ENCODE data around the gene LDB3. TPM values are rescaled to one million over a fixed set of nuclear protein-coding genes. Genes with fewer than 3 reads are reported as not detected.

LDB3 gene
- total RNA-seq, 1 experiment from 2014 or later = 0.20 TPM

DNA sequence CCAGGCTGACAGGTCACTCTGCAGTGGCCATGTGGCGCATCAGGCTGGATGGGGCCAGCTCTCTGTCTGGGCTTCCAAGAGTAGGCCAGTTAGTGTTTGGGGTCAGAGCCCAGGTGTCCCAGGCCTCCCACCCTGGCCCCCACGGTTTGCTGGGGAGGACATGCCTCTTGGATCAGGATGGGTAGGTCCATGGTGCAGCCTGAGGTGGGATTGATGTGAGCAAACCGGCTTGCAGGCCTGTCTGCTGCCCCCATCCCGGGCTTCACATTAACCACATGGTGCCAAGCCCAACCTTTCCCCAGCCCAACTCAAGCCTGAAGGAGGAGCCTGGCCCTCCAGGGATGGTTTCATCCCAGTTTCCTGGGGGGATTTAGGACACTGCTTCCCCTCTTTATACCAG lies 39.2 kb downstream of the LDB3 start (continued):
- TF ChIP-seq CTCF (IDR thresholded peaks at IDR 0.05 in 2 of 3, conservative IDR thresholded peaks at IDR 0.05 in 1 of 3; ENCODE audit: borderline replicate concordance in 1 of 3, insufficient read depth in 1 of 3, low read depth in 2 of 3, low read length in 2 of 3) (no peak), POLR2AphosphoS5 (IDR thresholded peaks at IDR 0.05; ENCODE audit: low read depth, low read length) (no peak), EGR1 (IDR thresholded peaks at IDR 0.05; ENCODE audit: low read depth) (no peak), ZFX (IDR thresholded peaks at IDR 0.05) (no peak)

GRCh38 chr10:86708068-86708782 lies 39.9 kb downstream of the LDB3 start:
- H3K9me2 ChIP-seq (ENCODE audit: insufficient read depth) = no peaks in the 10 kb centered on the region
- peaks cover 8 to 19% of the 10 kb centered on the region in 2 experiments; a peak in 3 of 4 replicates for H3K4me1 ChIP-seq (ENCODE audit: control insufficient read depth in 1 of 2, insufficient read depth in 2 of 2, low read length in 2 of 2)
- H2AFZ ChIP-seq (ENCODE audit: low read depth, low read length, poor library complexity, severe bottlenecking) = no peak overlapping the region
- H3K27me3 ChIP-seq (ENCODE audit: insufficient read depth, low read length) = no peaks in the 10 kb centered on the region
- H3K36me3 ChIP-seq (ENCODE audit: control insufficient read depth in 1 of 2, insufficient read depth in 2 of 2, low read length in 2 of 2) = no peaks in the 10 kb centered on the region
- no peaks in the 10 kb centered on the region for H4K20me1 ChIP-seq (ENCODE audit: insufficient read depth)
- no TSS peak for BruUV-seq (replicated peaks)
- ChIA-PET RAD21 (ENCODE audit: low non-redundant PET in 1 of 2, low total read pairs in 2 of 2, uncharacterized antibody in 2 of 2, unreplicated experiment in 2 of 2) (no interaction called here), POLR2A (no interaction called here), CTCF (no interaction called here)
- H3K4me2 ChIP-seq (ENCODE audit: low read length) = no peak overlapping the region
- no peak overlapping the region for H3K4me3 ChIP-seq (replicated peaks in 1 of 2; ENCODE audit: low read depth in 1 of 2, low read length in 2 of 2)
- DNase-seq (ENCODE audit: low read depth, low spot score) = no peak
- H3K79me2 ChIP-seq (ENCODE audit: insufficient read depth, low read length) = no peaks in the 10 kb centered on the region
- no peak overlapping the region for H3K27ac ChIP-seq (ENCODE audit: low read depth, low read length)
- H3K9ac ChIP-seq (ENCODE audit: low read length) = no peak overlapping the region
- no peak for TF ChIP-seq SP1 (IDR thresholded peaks at IDR 0.05; ENCODE audit: low read depth)
- no peak for TF ChIP-seq SIN3A (IDR thresholded peaks at IDR 0.05; ENCODE audit: low read depth)
- no peak for TF ChIP-seq TCF7L2 (IDR thresholded peaks at IDR 0.05; ENCODE audit: borderline replicate concordance, extremely low read depth, insufficient read depth, insufficient read length)
- TF ChIP-seq POLR2A (IDR thresholded peaks at IDR 0.05; ENCODE audit: borderline replicate concordance, extremely low read depth, insufficient read depth, insufficient read length) = no peak
- TF ChIP-seq MAX (IDR thresholded peaks at IDR 0.05) = no peak
- no peak for TF ChIP-seq POLR2AphosphoS5 (IDR thresholded peaks at IDR 0.05; ENCODE audit: low read depth, low read length)
- TF ChIP-seq, protein P1, sequence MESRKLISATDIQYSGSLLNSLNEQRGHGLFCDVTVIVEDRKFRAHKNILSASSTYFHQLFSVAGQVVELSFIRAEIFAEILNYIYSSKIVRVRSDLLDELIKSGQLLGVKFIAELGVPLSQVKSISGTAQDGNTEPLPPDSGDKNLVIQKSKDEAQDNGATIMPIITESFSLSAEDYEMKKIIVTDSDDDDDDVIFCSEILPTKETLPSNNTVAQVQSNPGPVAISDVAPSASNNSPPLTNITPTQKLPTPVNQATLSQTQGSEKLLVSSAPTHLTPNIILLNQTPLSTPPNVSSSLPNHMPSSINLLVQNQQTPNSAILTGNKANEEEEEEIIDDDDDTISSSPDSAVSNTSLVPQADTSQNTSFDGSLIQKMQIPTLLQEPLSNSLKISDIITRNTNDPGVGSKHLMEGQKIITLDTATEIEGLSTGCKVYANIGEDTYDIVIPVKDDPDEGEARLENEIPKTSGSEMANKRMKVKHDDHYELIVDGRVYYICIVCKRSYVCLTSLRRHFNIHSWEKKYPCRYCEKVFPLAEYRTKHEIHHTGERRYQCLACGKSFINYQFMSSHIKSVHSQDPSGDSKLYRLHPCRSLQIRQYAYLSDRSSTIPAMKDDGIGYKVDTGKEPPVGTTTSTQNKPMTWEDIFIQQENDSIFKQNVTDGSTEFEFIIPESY (IDR thresholded peaks at IDR 0.05; ENCODE audit: extremely low read depth, insufficient replicate concordance, low read length) = no peak
- TF ChIP-seq EZH2phosphoT487 (IDR thresholded peaks at IDR 0.05; ENCODE audit: borderline replicate concordance) = no peak
- H3K9me3 ChIP-seq (ENCODE audit: control insufficient read depth in 1 of 2, insufficient read depth in 1 of 2, low read depth in 1 of 2, low read length in 2 of 2) = no peaks in the 10 kb centered on the region
- intact Hi-C loops (cut with micrococcal nuclease) = no loop called here
- ATAC-seq = no peak

Measured in HCT116 (cell line).